ENCODE data around the gene ACCSL. TPM values are rescaled to one million over a fixed set of nuclear protein-coding genes. Genes with fewer than 3 reads are reported as not detected.

The ACCSL gene
- total RNA-seq, 1 donor from 2014 or later = not detected

DNA sequence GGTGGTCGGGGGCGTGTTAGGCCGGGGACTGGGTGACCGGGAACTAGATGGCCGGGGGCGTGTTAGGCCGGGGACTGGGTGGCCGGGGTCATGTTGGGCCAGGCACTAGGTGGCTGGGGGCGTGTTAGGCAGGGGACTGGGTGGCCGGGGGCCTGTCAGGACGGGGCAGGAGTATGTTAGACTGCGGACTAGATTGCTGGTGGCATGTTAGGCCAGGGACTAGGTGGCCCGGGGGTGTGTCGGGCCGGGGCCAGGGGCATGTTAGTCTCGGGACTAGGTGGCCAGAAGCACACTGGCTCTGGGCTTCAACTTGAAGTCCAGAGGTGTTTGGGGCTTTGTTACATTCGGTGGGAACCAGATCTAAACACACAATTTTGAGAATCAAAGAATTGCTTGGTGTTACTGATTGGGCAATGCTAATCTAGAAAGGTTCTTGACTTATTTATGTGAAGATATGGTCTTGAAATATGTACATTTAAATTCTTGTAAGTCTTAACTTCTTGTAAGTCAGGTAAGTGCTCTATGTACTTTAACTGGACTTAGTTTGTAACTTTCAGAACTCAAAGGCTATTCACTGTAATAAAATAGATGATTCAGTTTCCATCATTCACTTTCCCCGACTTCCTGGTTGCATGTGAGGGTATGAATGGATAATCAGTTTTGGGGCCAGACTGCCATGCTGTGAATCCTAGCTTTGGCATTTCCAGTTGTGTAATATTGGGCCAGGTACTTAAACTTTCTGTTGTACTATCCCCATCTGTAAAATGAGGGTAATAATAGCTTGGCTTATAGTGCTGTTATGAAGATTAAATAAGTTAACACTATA lies 48.8 kb downstream of the ACCSL start:
- no peak for DNase-seq (ENCODE audit: extremely low spot score, unreplicated experiment)
- Mint-ChIP-seq H3K4me3 (peak overlapping the region; percentile 88), H3K36me3 (peaks cover 16% of the 10 kb centered on the region), H3K27ac (peak overlapping the region; percentile 51), H3K4me1 (ENCODE audit: unreplicated experiment) (peaks cover 23% of the 10 kb centered on the region), H3K27me3 (no peaks in the 10 kb centered on the region), H3K9me3 (no peaks in the 10 kb centered on the region)
- no peak for TF ChIP-seq CTCF (conservative IDR thresholded peaks at IDR 0.05)

DNA sequence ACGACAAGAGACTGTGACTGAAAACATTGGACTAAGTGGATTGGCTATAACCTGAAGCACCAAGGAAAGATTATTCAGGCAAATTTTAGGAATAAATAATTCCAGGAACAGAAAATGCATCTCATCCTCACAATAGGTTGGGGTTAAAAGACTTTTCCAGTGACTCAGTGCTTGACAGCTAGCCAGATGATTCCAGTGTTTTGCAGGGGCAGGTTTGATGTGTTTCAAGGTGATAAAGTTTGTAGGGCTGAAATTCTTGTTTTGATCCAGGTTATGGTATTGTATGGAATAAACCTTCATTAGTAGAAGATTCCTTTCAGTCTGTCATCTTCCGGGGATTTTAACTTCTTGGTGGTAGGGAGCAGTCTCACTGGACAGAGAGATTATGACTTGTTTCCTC lies 50.0 kb downstream of the ACCSL start:
- no peak for DNase-seq (ENCODE audit: extremely low spot score, unreplicated experiment)
- no peaks in the 10 kb centered on the region for H3K27me3 Mint-ChIP-seq

GRCh38 chr11:44101098-44101497 lies 53.3 kb downstream of the ACCSL start:
- H3K9me3 Mint-ChIP-seq = no peaks in the 10 kb centered on the region
- H3K27ac Mint-ChIP-seq = no peak overlapping the region
- no peaks in the 10 kb centered on the region for H3K27me3 Mint-ChIP-seq
- no peak for TF ChIP-seq CTCF (conservative IDR thresholded peaks at IDR 0.05)
- DNase-seq (ENCODE audit: extremely low spot score, unreplicated experiment) = no peak
- H3K36me3 Mint-ChIP-seq = peaks cover 16% of the 10 kb centered on the region
- peaks cover 11% of the 10 kb centered on the region for H3K4me1 Mint-ChIP-seq (ENCODE audit: unreplicated experiment)
- no peak overlapping the region for H3K4me3 Mint-ChIP-seq

More for the DNA sequence above, 50.0 kb downstream of the ACCSL start:
- TF ChIP-seq CTCF (conservative IDR thresholded peaks at IDR 0.05) = no peak
- Mint-ChIP-seq H3K9me3 (no peaks in the 10 kb centered on the region), H3K27ac (no peak overlapping the region), H3K36me3 (peaks cover 16% of the 10 kb centered on the region), H3K4me1 (ENCODE audit: unreplicated experiment) (peaks cover 23% of the 10 kb centered on the region), H3K4me3 (peak overlapping the region; percentile 45)

DNA sequence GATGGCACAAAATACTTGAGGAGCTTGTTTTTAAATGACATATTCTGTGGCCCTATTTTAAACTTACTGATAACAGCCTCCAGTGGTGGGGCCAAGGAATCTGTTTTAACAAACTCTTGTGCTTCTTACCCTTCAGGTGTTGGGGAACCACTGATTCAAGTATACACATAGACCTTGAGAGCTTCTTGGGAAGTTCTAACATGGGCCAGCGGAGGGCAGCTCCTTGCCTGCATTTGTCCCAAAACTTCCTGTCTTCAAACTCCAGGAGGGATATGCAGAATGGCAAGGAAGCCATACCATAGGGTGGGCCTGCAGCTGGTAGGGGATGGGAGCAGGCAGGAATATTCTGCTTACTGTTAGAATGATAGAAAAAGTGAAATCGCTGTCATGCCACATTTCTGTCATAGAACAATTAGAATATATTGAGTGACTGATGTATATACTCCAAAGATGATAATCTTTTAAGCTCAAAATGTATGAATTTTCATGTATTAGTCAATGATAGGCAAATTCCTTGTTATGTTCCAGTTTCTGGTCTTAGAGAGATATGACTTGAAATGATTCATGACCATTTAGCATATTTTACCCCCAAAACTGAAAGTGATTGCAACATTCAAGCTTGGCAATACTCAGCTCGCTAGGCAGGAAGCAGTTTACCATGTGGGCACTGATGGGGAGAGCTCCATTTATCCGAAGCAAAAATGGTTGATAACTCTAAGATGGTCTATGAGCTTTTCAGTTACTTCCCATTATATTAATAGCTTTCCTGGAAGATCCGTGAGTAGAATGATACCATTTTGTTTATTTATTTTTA lies 56.9 kb downstream of the ACCSL start:
- Mint-ChIP-seq H3K4me1 (ENCODE audit: unreplicated experiment) (no peaks in the 10 kb centered on the region), H3K9me3 (no peaks in the 10 kb centered on the region), H3K27ac (no peak overlapping the region), H3K27me3 (no peaks in the 10 kb centered on the region), H3K36me3 (peaks cover 16% of the 10 kb centered on the region), H3K4me3 (no peak overlapping the region)
- no peak for DNase-seq (ENCODE audit: extremely low spot score, unreplicated experiment)
- no peak for TF ChIP-seq CTCF (conservative IDR thresholded peaks at IDR 0.05)

- Mint-ChIP-seq H3K9me3 (no peaks in the 10 kb centered on the region), H3K36me3 (peaks cover 12% of the 10 kb centered on the region), H3K4me3 (no peak overlapping the region), H3K4me1 (ENCODE audit: unreplicated experiment) (peaks cover 11% of the 10 kb centered on the region), H3K27me3 (no peaks in the 10 kb centered on the region), H3K27ac (no peak overlapping the region)
- TF ChIP-seq CTCF (conservative IDR thresholded peaks at IDR 0.05) = no peak
- no peak for DNase-seq (ENCODE audit: extremely low spot score, unreplicated experiment)
These were observed 60.5 kb downstream of the ACCSL start for GRCh38 chr11:44108260-44108659.

Other genes with a start within 250 kb of the ACCSL start
- 27.3 and 30.6 TPM in 2 replicates for gene ALKBH3, start 167.2 kb upstream of the ACCSL start, total RNA-seq (ENCODE audit: low replicate concordance)
- 1.5 and 5.2 TPM in 2 replicates for gene C11orf96, start 105.3 kb upstream of the ACCSL start, total RNA-seq (ENCODE audit: low replicate concordance)
- 14.2 and 17.9 TPM in 2 replicates for gene ACCS, start 18.3 kb downstream of the ACCSL start, total RNA-seq (ENCODE audit: low replicate concordance)
- gene EXT2, start 47.7 kb downstream of the ACCSL start, total RNA-seq (ENCODE audit: low replicate concordance) = 45.8 and 62.7 TPM in 2 replicates